ENCODE measurements around the gene BTBD7. TPM values are rescaled to one million over a fixed set of nuclear protein-coding genes. Genes with fewer than 3 reads are reported as not detected.

Gene BTBD7
- total and polyA plus RNA-seq, 2 experiments from 2014 or later = 14.8 to 25.8 TPM

DNA sequence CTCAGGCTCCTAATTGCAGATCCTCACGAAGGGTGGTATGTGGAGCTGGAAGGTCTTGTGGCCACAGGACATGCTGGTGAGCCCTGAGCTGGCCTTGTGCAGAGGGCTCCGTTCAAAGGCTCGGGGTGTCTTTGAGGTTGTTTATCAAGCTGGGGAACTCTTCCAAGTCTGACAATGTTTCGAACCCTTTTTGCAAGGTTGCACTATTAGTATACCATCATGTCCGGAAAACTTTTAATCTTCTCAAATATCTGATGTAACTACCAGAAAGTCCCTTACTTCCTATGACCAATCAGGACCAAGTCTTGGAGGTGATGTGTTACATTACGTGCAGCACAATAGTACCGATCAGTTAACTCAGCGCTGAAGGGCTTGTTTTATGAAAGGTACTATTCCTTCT, 104.3 kb downstream of the BTBD7 start:
- no peaks in the 10 kb centered on the region for H3K4me1 ChIP-seq (ENCODE audit: insufficient read depth)
- H3K79me2 ChIP-seq = no peaks in the 10 kb centered on the region
- TF ChIP-seq EZH2phosphoT487 (IDR thresholded peaks at IDR 0.05; ENCODE audit: low read depth, severe bottlenecking, unreplicated experiment) (no peak), EZH2 (IDR thresholded peaks at IDR 0.05; ENCODE audit: borderline replicate concordance) (no peak), CTCF (IDR thresholded peaks at IDR 0.05; ENCODE audit: poor library complexity) (no peak)
- no peaks in the 10 kb centered on the region for H3K9me3 ChIP-seq (ENCODE audit: low read depth)
- H3K27me3 ChIP-seq = no peaks in the 10 kb centered on the region
- no peak for DNase-seq (ENCODE audit: low spot score)
- H3K4me3 ChIP-seq = no peak overlapping the region
- H4K20me1 ChIP-seq (ENCODE audit: insufficient read depth, poor library complexity, severe bottlenecking) = no peaks in the 10 kb centered on the region
- no peaks in the 10 kb centered on the region for H3K9me2 ChIP-seq (replicated peaks; ENCODE audit: insufficient read depth)
- no peak overlapping the region for H3K27ac ChIP-seq
- H2AFZ ChIP-seq = no peak overlapping the region
- no peaks in the 10 kb centered on the region for H3K36me3 ChIP-seq (replicated peaks; ENCODE audit: insufficient read depth, low read depth)
- H3K4me2 ChIP-seq = no peak overlapping the region
- 95% methylated on average over 8 of the region's 8 CpGs for whole genome bisulfite sequencing (ENCODE audit: low lambda C conversion rate, missing lambda C conversion rate)

GRCh38 chr14:93223565-93223964, 109.3 kb downstream of the BTBD7 start:
- no peaks in the 10 kb centered on the region for H3K27me3 ChIP-seq
- H3K27ac ChIP-seq = no peak overlapping the region
- no peaks in the 10 kb centered on the region for H3K79me2 ChIP-seq
- H3K9me3 ChIP-seq (ENCODE audit: low read depth) = no peaks in the 10 kb centered on the region
- no peaks in the 10 kb centered on the region for H4K20me1 ChIP-seq (ENCODE audit: insufficient read depth, poor library complexity, severe bottlenecking)
- H3K4me3 ChIP-seq = no peak overlapping the region
- 99% methylated on average over 27 of the region's 27 CpGs for whole genome bisulfite sequencing (ENCODE audit: low lambda C conversion rate, missing lambda C conversion rate)
- no peak for DNase-seq (ENCODE audit: low spot score)
- no peaks in the 10 kb centered on the region for H3K36me3 ChIP-seq (replicated peaks; ENCODE audit: insufficient read depth, low read depth)
- H3K9me2 ChIP-seq (replicated peaks; ENCODE audit: insufficient read depth) = no peaks in the 10 kb centered on the region
- H3K4me2 ChIP-seq = no peak overlapping the region
- TF ChIP-seq CTCF (IDR thresholded peaks at IDR 0.05; ENCODE audit: poor library complexity) (no peak), EZH2 (IDR thresholded peaks at IDR 0.05; ENCODE audit: borderline replicate concordance) (no peak), EZH2phosphoT487 (IDR thresholded peaks at IDR 0.05; ENCODE audit: low read depth, severe bottlenecking, unreplicated experiment) (no peak)
- H3K4me1 ChIP-seq (ENCODE audit: insufficient read depth) = no peaks in the 10 kb centered on the region
- H2AFZ ChIP-seq = no peak overlapping the region

GRCh38 chr14:93220509-93220908, 112.3 kb downstream of the BTBD7 start:
- H3K9me3 ChIP-seq (ENCODE audit: low read depth) = no peaks in the 10 kb centered on the region
- no peaks in the 10 kb centered on the region for H3K36me3 ChIP-seq (replicated peaks; ENCODE audit: insufficient read depth, low read depth)
- no peak for DNase-seq (ENCODE audit: low spot score)
- H3K79me2 ChIP-seq = no peaks in the 10 kb centered on the region
- no peak overlapping the region for H2AFZ ChIP-seq
- no peaks in the 10 kb centered on the region for H3K9me2 ChIP-seq (replicated peaks; ENCODE audit: insufficient read depth)
- H3K27ac ChIP-seq = no peak overlapping the region
- H4K20me1 ChIP-seq (ENCODE audit: insufficient read depth, poor library complexity, severe bottlenecking) = no peaks in the 10 kb centered on the region
- H3K27me3 ChIP-seq = no peaks in the 10 kb centered on the region
- H3K4me2 ChIP-seq = no peak overlapping the region
- no peaks in the 10 kb centered on the region for H3K4me1 ChIP-seq (ENCODE audit: insufficient read depth)
- H3K4me3 ChIP-seq = no peak overlapping the region
- TF ChIP-seq EZH2 (IDR thresholded peaks at IDR 0.05; ENCODE audit: borderline replicate concordance) (no peak), CTCF (IDR thresholded peaks at IDR 0.05; ENCODE audit: poor library complexity) (no peak), EZH2phosphoT487 (IDR thresholded peaks at IDR 0.05; ENCODE audit: low read depth, severe bottlenecking, unreplicated experiment) (no peak)
